H9 (cell line): Measurements from ENCODE around the gene LAMA3. TPM values are rescaled to one million over a fixed set of nuclear protein-coding genes. Genes with fewer than 3 reads are reported as not detected.

Experiments used
- DNase-seq: peaks from one replicate; pipeline ENCODE4 v3.0.0-alpha.2; 2017
- H2AFZ ChIP-seq: one replicate; pipeline ENCODE4 v1.6.1; 2013; ENCODE audit warnings: mild to moderate bottlenecking, low read length, control low read depth, moderate library complexity
- H2AK5ac ChIP-seq: 2 replicates; pipeline ENCODE4 v1.6.1; 2013; ENCODE audit warnings: low read length, control low read depth, mixed read lengths; ENCODE audit not compliant: insufficient read length
- H2BK120ac ChIP-seq: one replicate; pipeline ENCODE4 v1.6.1; 2013; ENCODE audit warnings: low read depth, mild to moderate bottlenecking, low read length, control low read depth, inconsistent platforms; ENCODE audit not compliant: poor library complexity, severe bottlenecking
- H2BK12ac ChIP-seq: 2 replicates; pipeline ENCODE4 v1.6.1; 2013; ENCODE audit warnings: low read length, control low read depth, mixed read lengths, low read depth; ENCODE audit not compliant: insufficient read length
- H2BK15ac ChIP-seq: 2 replicates; pipeline ENCODE4 v1.6.1; 2013; ENCODE audit warnings: low read depth, low read length, control low read depth
- H2BK20ac ChIP-seq: one replicate; pipeline ENCODE4 v1.6.1; 2013; ENCODE audit warnings: low read depth, mild to moderate bottlenecking, low read length, control low read depth, inconsistent platforms; ENCODE audit not compliant: poor library complexity, severe bottlenecking
- H2BK5ac ChIP-seq: 2 replicates; pipeline ENCODE4 v1.6.1; 2013; ENCODE audit warnings: low read length, control low read depth, mixed read lengths; ENCODE audit not compliant: insufficient read length
- H3K14ac ChIP-seq: 2 replicates; pipeline ENCODE4 v1.6.1; 2013; ENCODE audit warnings: low read length, control low read depth; ENCODE audit not compliant: insufficient read depth
- H3K18ac ChIP-seq: 2 replicates; pipeline ENCODE4 v1.6.1; 2013; ENCODE audit warnings: low read depth, mild to moderate bottlenecking, mixed read lengths, low read length, control low read depth; ENCODE audit not compliant: insufficient read length
- H3K23ac ChIP-seq: 2 replicates; pipeline ENCODE4 v1.6.1; 2013; ENCODE audit warnings: low read length, control low read depth, mixed read lengths, low read depth; ENCODE audit not compliant: insufficient read length
- H3K23me2 ChIP-seq: 2 replicates; pipeline ENCODE4 v1.6.1; 2013; ENCODE audit warnings: low read depth, mild to moderate bottlenecking, mixed read lengths, low read length, control low read depth; ENCODE audit not compliant: insufficient read length, poor library complexity, severe bottlenecking
- H3K27ac ChIP-seq: 2 replicates; pipeline ENCODE4 v1.5.1; 2013; ENCODE audit warnings: low read length, control low read depth, mixed read lengths, low read depth; ENCODE audit not compliant: insufficient read length
- H3K27me3 ChIP-seq: 2 replicates; pipeline ENCODE4 v1.6.1; 2013; ENCODE audit warnings: low read length, control low read depth, inconsistent platforms; ENCODE audit not compliant: insufficient read depth
- H3K4ac ChIP-seq: 2 replicates; pipeline ENCODE4 v1.6.1; 2013; ENCODE audit warnings: low read depth, mild to moderate bottlenecking, control low read depth, inconsistent platforms, low read length, moderate library complexity
- H3K4me1 ChIP-seq: 2 replicates; pipeline ENCODE4 v1.6.1; 2013; ENCODE audit warnings: low read length, control low read depth, inconsistent platforms; ENCODE audit not compliant: insufficient read depth
- H3K4me2 ChIP-seq: 2 replicates; pipeline ENCODE4 v1.6.1; 2013; ENCODE audit warnings: low read length, control low read depth, mixed read lengths; ENCODE audit not compliant: insufficient read length, insufficient read depth
- H3K56ac ChIP-seq: 2 replicates; pipeline ENCODE4 v1.6.1; 2013; ENCODE audit warnings: low read depth, mild to moderate bottlenecking, mixed read lengths, low read length, control low read depth; ENCODE audit not compliant: insufficient read length
- H3K79me1 ChIP-seq: 2 replicates; pipeline ENCODE4 v1.6.1; 2013; ENCODE audit warnings: low read depth, mild to moderate bottlenecking, moderate library complexity, low read length, control low read depth, inconsistent platforms; ENCODE audit not compliant: insufficient read depth, poor library complexity, severe bottlenecking
- H3K79me2 ChIP-seq: 2 replicates; pipeline ENCODE4 v1.6.1; 2013; ENCODE audit warnings: low read length, control low read depth, inconsistent platforms; ENCODE audit not compliant: insufficient read depth
- H3K9ac ChIP-seq: 2 replicates; pipeline ENCODE4 v1.6.1; 2013; ENCODE audit warnings: low read length, control low read depth, mixed read lengths; ENCODE audit not compliant: insufficient read length; ENCODE audit errors: extremely low read depth
- H3K9me3 ChIP-seq: one replicate; pipeline ENCODE4 v1.6.1; 2013; ENCODE audit warnings: low read depth, low read length, inconsistent platforms; ENCODE audit not compliant: control insufficient read depth
- H3T11ph ChIP-seq: one replicate; pipeline ENCODE4 v1.6.1; 2013; ENCODE audit warnings: mild to moderate bottlenecking, low read length, control low read depth, inconsistent platforms
- H4K20me1 ChIP-seq: one replicate; pipeline ENCODE4 v1.6.1; 2013; ENCODE audit not compliant: control insufficient read depth, insufficient read length, insufficient read depth
- H4K5ac ChIP-seq: 2 replicates; pipeline ENCODE4 v1.6.1; 2013; ENCODE audit warnings: low read depth, mild to moderate bottlenecking, mixed read lengths, low read length, control low read depth; ENCODE audit not compliant: insufficient read length
- H4K8ac ChIP-seq: replicated peaks from 2 replicates; pipeline ENCODE4 v1.6.1; 2013; ENCODE audit warnings: low read length, control low read depth, mixed read lengths, low read depth; ENCODE audit not compliant: insufficient read length
- H4K91ac ChIP-seq: 2 replicates; pipeline ENCODE4 v1.6.1; 2013; ENCODE audit warnings: low read depth, mild to moderate bottlenecking, moderate library complexity, mixed read lengths, low read length, control low read depth; ENCODE audit not compliant: insufficient read length
- H3K27ac Mint-ChIP-seq, 3 experiments: 2 replicates in 2 of 3; 3 replicates in 1 of 3; pipeline ENCODE4 v1.8.0; 2020 to 2021; ENCODE audit warnings: mixed read lengths in 3 of 3, mild to moderate bottlenecking in 1 of 3, moderate library complexity in 1 of 3
- H3K27me3 Mint-ChIP-seq: 2 replicates; pipeline ENCODE4 v1.8.0; 2021; ENCODE audit warnings: low read depth, mild to moderate bottlenecking, moderate library complexity, mixed read lengths
- H3K36me3 Mint-ChIP-seq, 3 experiments: 2 replicates in 2 of 3; 3 replicates in 1 of 3; pipeline ENCODE4 v1.8.0; 2020 to 2021; ENCODE audit warnings: low read depth in 3 of 3, mixed read lengths in 3 of 3; ENCODE audit not compliant: insufficient read depth in 1 of 3
- H3K4me1 Mint-ChIP-seq, 2 experiments: 2 replicates each; pipeline ENCODE4 v1.8.0; 2020; ENCODE audit warnings: mixed read lengths in 2 of 2
- H3K4me3 Mint-ChIP-seq, 2 experiments: 2 replicates in 1 of 2; 3 replicates in 1 of 2; pipeline ENCODE4 v1.8.0; 2020 to 2021; ENCODE audit warnings: mild to moderate bottlenecking in 2 of 2, mixed read lengths in 2 of 2, moderate library complexity in 1 of 2
- H3K9me3 Mint-ChIP-seq, 2 experiments: 2 replicates in 1 of 2; 3 replicates in 1 of 2; pipeline ENCODE4 v1.8.0; 2020; ENCODE audit warnings: mild to moderate bottlenecking in 2 of 2, mixed read lengths in 2 of 2, moderate library complexity in 1 of 2
- CTCF ChIP-seq: fragments of 200-600 bp; sonication (generic); conservative IDR thresholded peaks from 3 replicates; pipeline ENCODE4 v1.8.0; 2021; ENCODE audit warnings: antibody characterized with exemption, mild to moderate bottlenecking
- WGBS: extraction: QIAGEN DNeasy Blood & Tissue Kit; methylation state at CpG from one replicate; pipeline ENCODE4 v1.1.7; 2013; ENCODE audit warnings: missing lambda C conversion rate, low lambda C conversion rate, mixed read lengths; ENCODE audit not compliant: insufficient read length; ENCODE audit errors: extremely low coverage; 5-methylcytosine and 5-hydroxymethylcytosine counted together
- total RNA-seq: library from RNA; stranded (reverse); gene quantifications from 2 replicates; pipeline ENCODE4 v1.2.1, GENCODE V29; 2021

The LAMA3 gene
- total RNA-seq, 1 experiment from 2014 or later, result 0.33 TPM

- H2BK20ac ChIP-seq, result no peak overlapping the region
- H3K27ac ChIP-seq, result no peak overlapping the region
- no peak overlapping the region for H2BK120ac ChIP-seq
- H4K20me1 ChIP-seq, result no peaks in the 10 kb centered on the region
- H2BK15ac ChIP-seq, result no peak overlapping the region
- DNase-seq, result no peak
- no peaks in the 10 kb centered on the region for H3K79me1 ChIP-seq
- H3K4me3 Mint-ChIP-seq, result no peak overlapping the region
- H3K9me3 ChIP-seq, result no peaks in the 10 kb centered on the region
- WGBS, result no CpG with 5 or more reads among the region's 1 CpG
- H3K27me3 ChIP-seq, result no peaks in the 10 kb centered on the region
- no peak overlapping the region for H4K91ac ChIP-seq
- H3K4me1 ChIP-seq, result no peaks in the 10 kb centered on the region; the same call in 1 of the 2 replicates
- H3K23ac ChIP-seq, result no peak overlapping the region
- no peak overlapping the region for H3K4me2 ChIP-seq
- H2AFZ ChIP-seq, result no peak overlapping the region
- H3K4ac ChIP-seq, result no peak overlapping the region
- no peak overlapping the region for H3K9ac ChIP-seq
- no peak overlapping the region for H4K5ac ChIP-seq
- no peak overlapping the region for H3T11ph ChIP-seq
- H2BK12ac ChIP-seq, result no peak overlapping the region
- no peaks in the 10 kb centered on the region for H3K79me2 ChIP-seq
- H3K14ac ChIP-seq, result no peak overlapping the region
- peaks cover 11 to 13% of the 10 kb centered on the region in 2 experiments for H3K4me1 Mint-ChIP-seq
- H2BK5ac ChIP-seq, result no peak overlapping the region
- H3K56ac ChIP-seq, result no peak overlapping the region
- peaks cover 3% of the 10 kb centered on the region in 2 experiments; a peak in 1 of 5 replicates for H3K9me3 Mint-ChIP-seq
- TF ChIP-seq CTCF, result no peak
- peaks cover 0 to 2% (median 0%) of the 10 kb centered on the region in 3 experiments; a peak in 2 of 7 replicates for H3K36me3 Mint-ChIP-seq
- no peak overlapping the region for H3K27ac Mint-ChIP-seq
- no peak overlapping the region for H4K8ac ChIP-seq
- H3K18ac ChIP-seq, result no peak overlapping the region
- H2AK5ac ChIP-seq, result no peak overlapping the region
- H3K27me3 Mint-ChIP-seq, result peaks cover 1% of the 10 kb centered on the region; the same call in 1 of the 2 replicates
- H3K23me2 ChIP-seq, result no peaks in the 10 kb centered on the region
Observed at GRCh38 chr18:23805898-23806297, 116.6 kb downstream of the LAMA3 start.
